HG03432 (cell line): Measurements from ENCODE around the gene SEMA5A.

ENCODE experiments used
- ATAC-seq: cut with Tn5 transposase; IDR thresholded peaks from one replicate; pipeline ENCODE4 v1.9.1; 2021; ENCODE audit warnings: mild to moderate bottlenecking, moderate library complexity; ENCODE audit not compliant: unreplicated experiment

The SEMA5A gene

GRCh38 chr5:9444346-9444745 is 101.5 kb downstream of the SEMA5A start:
- ATAC-seq, result no peak

DNA sequence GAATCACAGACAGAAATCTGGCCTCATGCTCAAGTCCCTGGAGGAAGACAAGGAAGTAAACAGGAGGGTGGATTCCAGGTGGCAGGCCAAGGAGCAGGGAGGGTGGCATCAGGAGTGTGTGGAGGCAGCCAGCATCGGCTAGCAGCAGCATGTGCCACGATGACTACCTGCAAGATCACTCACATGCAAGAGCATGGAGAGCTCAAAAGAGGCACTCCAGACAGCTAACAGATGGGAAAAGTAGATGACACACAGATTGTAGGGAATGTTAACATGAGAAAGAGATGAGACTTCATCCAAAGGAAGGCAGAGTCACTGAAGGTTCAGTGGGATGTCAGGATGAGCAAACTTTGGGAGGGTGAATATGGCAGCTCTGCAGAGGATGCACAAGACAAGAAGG is 104.3 kb downstream of the SEMA5A start:
- ATAC-seq, result no peak

DNA sequence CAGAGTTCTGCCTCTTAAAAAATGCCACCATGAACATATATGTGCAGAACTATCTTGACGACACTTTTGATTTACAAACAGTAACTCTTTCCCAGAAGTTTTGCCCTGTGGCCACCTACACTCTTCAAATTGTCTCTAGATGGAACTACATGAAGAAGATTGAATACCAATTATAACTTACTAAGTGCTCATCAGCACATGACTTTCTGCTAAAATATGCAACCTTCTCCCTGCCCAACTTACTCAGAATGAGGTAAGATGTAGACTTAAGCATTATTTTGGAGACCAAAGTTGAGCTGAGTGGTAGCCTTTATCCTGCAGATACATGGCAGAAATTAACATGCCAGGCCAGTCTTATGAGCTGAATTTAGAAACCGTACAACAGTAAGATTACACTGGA is 105.4 kb downstream of the SEMA5A start:
- ATAC-seq, result no peak

DNA sequence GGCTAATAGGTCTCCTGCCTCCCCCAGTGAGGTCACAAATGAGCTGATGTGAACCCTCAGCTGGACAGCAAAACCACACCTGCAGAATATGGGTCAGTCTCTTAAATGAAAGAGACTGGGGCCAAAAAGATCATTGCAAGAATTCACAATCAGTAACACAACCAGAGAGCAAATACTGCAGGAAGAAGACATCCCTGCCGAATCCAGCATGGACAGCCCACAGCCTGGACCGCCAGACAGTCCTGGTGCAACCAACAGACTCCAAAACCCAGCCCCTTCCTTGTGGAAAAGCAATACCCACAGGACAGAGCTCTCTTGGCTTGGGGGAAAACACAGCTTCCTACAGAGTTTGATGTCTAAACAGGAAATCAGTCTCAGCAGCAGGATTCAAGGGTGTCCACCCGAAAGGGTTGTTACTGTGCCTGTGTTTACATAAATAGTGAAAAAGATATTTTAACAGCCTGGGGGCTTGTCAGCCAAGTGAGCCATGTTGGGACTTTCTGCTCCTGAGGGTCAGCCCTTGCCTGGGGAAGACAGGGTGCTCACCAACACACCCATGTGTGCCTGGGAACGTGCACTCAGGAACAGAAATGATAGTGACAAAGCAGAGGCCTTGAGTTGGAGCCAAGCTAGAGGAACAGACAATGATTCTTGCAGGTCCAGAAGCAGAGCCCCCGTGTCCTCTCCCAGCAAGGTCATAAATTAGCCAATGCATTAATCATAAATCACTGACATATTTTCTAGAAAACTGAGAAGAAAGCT is 106.2 kb downstream of the SEMA5A start:
- no peak for ATAC-seq

GRCh38 chr5:9438596-9439354 is 107.1 kb downstream of the SEMA5A start:
- ATAC-seq, result no peak

- peak; percentile 50 for ATAC-seq
These were observed 108.1 kb downstream of the SEMA5A start for GRCh38 chr5:9437741-9438240.

DNA sequence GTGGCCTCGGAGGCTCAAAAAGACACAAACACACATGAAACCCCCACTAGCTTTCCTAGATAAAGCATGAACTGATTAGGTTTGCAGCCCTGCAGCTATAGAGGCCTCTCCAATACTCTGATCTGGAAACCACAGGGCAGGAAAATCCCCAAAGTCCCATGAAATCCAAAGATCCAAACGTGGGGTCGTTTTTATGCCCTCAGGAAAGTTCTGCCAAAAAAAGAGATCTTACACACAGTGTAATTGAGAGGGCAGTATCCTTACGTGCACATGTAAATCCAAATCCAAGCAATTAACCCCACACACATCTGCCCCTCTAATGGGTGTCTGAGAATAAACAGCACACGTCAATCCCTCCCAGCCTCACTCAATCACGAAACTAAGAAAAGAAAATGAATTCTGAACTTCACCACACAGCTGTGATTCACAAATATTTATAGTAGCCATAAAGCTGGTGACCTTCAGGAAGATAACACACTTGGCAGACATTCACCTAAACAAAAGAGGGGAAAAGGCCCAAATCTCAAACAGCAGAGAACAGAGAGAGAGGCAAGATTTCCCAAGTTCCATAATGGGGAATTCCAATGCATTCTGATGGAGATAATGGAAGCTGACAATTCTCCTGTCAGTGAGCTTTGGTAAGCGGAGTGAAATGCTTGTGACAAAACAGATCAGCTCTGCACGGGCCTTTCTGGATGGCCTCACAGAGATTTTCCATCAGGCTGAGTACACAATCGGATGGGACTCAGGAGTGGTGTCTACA is 114.2 kb downstream of the SEMA5A start:
- peak; percentile 68 for ATAC-seq

- no peak for ATAC-seq
These were observed 114.8 kb downstream of the SEMA5A start for GRCh38 chr5:9431151-9431495.

DNA sequence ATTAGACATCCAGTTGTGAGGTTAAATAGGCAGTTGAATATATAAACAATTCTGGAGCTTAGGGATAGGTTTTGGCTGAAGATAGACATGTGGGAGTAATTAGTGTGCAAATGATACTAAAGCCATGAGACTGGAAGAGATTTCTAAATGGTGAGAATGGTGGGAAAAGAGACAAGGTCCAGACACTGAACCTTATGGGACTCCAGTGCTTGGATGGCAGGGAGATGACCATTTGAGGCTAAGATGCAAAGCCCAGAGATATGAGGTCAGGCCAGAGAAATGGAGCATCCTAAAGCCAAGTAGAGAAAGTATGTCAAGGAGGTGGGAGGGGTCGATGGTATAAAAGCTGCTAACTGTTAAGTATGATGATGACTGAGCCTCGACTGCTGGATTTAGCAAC is 115.6 kb downstream of the SEMA5A start:
- ATAC-seq, result no peak

- ATAC-seq, result no peak
These were observed 116.1 kb downstream of the SEMA5A start for GRCh38 chr5:9429691-9430215.

GRCh38 chr5:9428272-9428671 is 117.6 kb downstream of the SEMA5A start:
- peak; percentile 64 for ATAC-seq

GRCh38 chr5:9425710-9426109 is 120.2 kb downstream of the SEMA5A start:
- ATAC-seq, result no peak

DNA sequence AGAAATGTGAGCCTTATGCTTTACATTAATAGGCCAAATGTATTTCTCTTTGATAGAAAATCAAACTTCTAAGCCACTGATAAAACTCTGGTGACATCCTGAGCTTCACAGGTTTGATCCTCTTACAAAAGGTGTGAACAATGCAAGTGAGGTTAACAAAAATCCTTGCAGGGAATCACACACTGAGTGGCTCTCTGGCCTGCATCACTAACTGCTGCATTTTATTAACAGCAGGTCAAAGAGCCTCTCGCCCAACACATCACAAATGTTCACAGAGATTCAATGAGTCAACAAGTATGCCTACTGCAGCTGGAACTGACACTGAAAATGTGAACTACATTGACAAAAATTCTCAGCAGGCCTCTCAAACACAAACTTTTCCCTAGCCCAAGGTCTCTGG is 122.3 kb downstream of the SEMA5A start:
- no peak for ATAC-seq

GRCh38 chr5:9421884-9422283 is 124.0 kb downstream of the SEMA5A start:
- no peak for ATAC-seq

DNA sequence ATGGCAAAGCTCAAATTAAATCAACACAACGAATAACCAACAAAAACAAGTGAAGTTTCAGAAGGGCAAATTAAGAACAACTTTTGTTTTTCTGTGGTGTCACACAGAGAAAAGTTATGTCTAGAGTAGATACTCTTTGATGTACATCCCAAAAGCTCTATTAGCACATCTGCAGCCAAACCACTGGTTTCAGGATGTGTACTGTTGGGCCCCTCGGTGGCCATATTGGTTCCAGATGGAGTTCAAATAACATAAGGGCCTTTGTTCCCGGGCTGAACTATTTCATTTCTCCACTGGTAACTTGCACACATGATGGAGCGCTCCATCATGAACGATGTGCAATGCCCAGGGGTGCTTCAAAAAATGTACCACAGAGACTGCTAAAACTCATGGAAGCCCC is 126.1 kb downstream of the SEMA5A start:
- no peak for ATAC-seq

- no peak for ATAC-seq
These were observed 130.3 kb downstream of the SEMA5A start for GRCh38 chr5:9415566-9415965.

DNA sequence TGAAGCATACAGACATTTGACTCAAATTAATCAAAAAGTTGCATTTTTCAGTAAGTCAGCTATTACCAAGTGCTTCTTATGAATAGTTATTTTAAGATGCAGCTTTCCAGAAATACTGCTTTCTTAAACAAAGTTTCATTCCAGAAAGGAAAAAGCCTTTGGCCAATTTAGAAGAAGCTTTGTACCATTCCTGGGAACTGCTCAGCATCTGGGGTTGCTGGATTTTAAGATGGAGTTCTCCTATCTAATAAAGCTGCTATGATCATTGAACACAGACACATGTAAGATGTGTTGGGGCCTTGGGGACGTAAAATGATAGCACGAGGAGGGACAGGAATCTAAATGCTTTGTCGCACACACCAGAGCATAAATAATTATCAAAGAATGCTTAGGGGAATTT is 130.8 kb downstream of the SEMA5A start:
- ATAC-seq, result no peak

GRCh38 chr5:9411142-9411541 is 134.7 kb downstream of the SEMA5A start:
- no peak for ATAC-seq

GRCh38 chr5:9409413-9409960 is 136.4 kb downstream of the SEMA5A start:
- ATAC-seq, result peak; percentile 57

GRCh38 chr5:9408964-9409363 is 136.9 kb downstream of the SEMA5A start:
- peak; percentile 41 for ATAC-seq

GRCh38 chr5:9405196-9405754 is 140.6 kb downstream of the SEMA5A start:
- peak; percentile 78 for ATAC-seq
